EH (cell line): ENCODE results near the gene RHOB.

Source experiments
- DNase-seq: peaks from one replicate; pipeline ENCODE4 v3.0.0-alpha.2; 2015; ENCODE audit warnings: low read depth

RHOB gene

GRCh38 chr2:20494241-20494640, 47.4 kb downstream of the RHOB start:
- DNase-seq: peak; percentile 82

- DNase-seq: peak; percentile 83
These were observed 49.4 kb downstream of the RHOB start for GRCh38 chr2:20496076-20496872.

- DNase-seq: no peak
These were observed 50.1 kb downstream of the RHOB start for GRCh38 chr2:20496942-20497341.
